Frontal cortex (tissue), 4 donors: ENCODE data around the gene KRTAP5-11. TPM values are rescaled to one million over a fixed set of nuclear protein-coding genes. Genes with fewer than 3 reads are reported as not detected.
"Not testable (repeated sequence)": the region's sequence is repeated elsewhere in the genome, so short reads cannot be mapped to it uniquely, and the experiment has no call there.

ENCODE experiments used
- DNase-seq, 2 donors: peaks; one replicate each; pipeline ENCODE4 v3.0.0; 2012; ENCODE audit warnings: low spot score in 2 of 2
- FAIRE-seq: peaks from 2 replicates; lab custom pipeline; 2012; peaks lifted over from hg19 to GRCh38; lab: Jason Lieb, UNC
- total RNA-seq: library from RNA; depleted of rRNA; stranded (reverse); fragments of >200 nt; gene quantifications from one replicate; pipeline ENCODE4 v1.2.3, GENCODE V29; 2014
- donor health status: control.
- donor health status: control.
- donor health status: control.

KRTAP5-11 gene
- total RNA-seq, 1 donor from 2014 or later, result not detected

DNA sequence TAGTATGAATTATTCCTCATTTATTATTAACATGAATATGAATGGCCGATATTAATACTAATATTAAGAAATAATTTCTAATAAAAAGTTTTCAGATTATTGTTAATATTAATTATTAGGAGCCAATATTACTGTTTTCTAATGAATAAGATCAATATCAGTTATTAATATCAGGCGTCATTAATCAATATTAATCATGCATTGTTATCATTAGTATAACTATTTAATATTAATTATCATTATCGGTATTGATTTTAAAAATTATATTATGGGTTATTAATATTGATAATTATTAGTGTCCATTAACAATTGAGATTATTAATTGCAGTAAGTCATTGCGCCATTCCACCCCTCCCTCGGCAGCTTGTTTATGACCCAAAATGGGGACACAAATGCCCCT lies 3.0 kb upstream of the KRTAP5-11 start:
- FAIRE-seq, result peak; percentile 52
- not testable (repeated sequence) for DNase-seq

DNA sequence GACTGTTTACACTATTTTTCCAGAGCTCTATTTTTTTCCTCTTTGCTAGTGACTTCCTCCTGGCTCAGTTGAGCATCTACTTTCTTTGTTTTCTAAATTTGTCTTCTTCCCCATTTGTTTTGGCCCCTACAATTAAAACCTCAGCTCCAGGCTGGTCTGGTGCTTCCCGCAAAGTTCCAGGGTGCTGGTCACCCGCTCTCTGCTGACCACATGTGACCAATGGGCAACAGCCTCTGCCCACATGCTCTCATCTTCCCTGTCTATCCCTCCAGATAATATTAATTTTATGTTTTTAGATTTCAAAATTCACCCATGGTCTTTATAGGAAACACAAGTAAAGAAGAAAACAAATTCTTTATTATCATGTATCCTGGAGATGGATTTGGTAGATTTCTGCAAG lies 294 bp upstream of the KRTAP5-11 start:
- FAIRE-seq, DNase-seq: not testable (repeated sequence)

DNA sequence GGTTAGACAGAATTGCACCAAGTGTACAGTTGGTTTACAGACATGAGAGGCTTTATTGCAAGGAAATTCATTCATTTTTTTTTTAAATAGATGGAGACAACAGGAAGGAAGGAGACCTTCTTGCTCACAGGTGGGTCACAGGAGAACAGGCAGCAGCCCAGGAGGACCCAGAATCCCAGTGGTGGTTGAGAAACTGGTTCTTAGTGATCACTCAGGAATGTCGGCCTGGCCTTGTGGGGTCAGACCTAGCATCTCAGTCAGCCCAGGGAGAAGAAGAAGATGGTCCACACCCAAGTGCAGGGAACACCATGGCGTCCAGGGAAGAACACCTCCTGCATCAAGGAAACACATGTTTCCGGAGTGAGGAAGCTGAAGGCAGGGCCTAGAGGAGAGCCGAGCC lies 849 bp downstream of the KRTAP5-11 start:
- DNase-seq (no peak), FAIRE-seq (no peak)

DNA sequence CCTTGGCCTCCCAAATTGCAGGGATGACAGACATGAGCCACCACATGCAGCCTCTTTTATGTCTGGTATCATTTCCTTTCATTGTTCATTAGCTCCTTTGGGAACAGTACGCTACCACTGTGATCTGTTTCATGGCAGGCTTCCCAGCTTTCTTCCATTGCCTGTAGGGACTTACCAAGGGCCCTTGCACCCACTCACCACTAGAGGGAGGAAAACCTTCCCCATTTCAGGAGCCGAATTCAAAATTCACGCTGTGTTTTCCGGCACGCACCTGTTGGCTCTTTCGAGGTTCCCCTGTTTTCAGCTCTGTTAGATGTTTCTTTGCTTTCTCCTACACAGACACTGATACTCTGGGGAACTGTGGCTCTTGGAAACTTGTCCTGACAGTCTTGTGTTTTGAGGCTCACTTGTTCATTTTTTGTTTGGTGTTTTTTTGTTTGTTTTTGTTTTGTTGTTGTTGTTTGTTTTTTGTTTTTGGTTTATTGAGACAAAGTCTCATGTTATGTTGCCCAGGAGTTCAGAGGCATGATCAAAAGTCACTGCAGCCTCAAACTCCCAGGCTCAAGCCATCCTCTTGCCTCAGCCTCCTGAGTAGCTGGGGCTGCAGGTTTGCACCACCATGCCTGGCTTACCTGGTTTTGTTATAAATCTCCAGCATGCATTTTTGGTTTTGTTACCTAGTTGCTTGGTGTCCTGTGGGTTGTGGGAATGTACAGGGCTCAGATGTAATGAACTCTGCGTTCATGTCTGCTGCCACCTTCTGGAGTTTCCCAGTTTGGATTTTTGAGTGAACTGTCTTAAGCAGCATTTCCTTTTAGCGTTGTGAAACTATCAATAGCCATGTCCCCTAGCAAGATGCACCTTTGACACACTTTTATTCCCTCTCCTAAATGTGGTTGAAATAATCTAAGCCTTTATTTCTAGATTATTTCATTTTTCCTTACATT lies 2.3 kb downstream of the KRTAP5-11 start:
- DNase-seq (peak in 1 of 2 donors; percentile 67), FAIRE-seq (no peak)

DNA sequence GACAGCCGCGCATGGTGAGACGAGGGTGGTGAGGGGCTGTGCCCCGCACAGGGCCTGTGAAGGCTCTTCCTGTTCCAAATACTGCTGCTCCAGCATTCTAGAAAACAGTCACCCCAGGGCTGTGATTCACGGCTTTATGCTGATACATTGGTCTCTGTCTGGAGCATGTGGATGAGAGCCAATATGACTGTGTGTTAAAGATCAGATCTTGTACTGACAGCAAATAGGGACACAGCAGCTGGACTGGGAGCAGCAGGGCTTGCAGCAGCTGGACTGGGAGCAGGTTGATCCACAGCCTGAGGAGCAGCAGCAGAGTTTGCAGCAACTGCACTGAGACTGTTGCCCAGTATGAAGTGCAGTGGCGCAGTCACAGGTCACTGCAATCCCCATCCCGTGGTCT lies 3.2 kb downstream of the KRTAP5-11 start:
- FAIRE-seq, DNase-seq: not testable (repeated sequence)

DNA sequence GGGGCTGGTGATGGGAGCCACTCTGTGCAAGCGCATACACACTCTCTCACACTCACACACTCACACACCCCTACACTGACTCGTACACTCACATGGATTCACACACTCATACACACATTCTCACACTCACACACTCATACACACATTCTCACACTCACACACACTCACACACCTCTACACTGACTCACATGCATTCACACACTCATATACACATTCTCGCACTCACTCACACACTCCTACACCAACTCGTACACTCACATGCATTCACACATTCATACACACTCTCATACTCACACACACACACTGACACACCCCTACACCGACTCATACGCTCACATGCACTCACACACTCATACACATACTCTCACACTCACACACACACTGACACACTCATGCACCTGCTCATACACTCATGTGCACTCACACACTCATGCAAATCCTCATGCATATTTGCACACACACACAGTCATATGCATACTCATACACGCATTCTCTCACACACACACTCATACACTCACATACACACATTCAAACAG lies 5.1 kb downstream of the KRTAP5-11 start:
- DNase-seq (no peak), FAIRE-seq (no peak)

DNA sequence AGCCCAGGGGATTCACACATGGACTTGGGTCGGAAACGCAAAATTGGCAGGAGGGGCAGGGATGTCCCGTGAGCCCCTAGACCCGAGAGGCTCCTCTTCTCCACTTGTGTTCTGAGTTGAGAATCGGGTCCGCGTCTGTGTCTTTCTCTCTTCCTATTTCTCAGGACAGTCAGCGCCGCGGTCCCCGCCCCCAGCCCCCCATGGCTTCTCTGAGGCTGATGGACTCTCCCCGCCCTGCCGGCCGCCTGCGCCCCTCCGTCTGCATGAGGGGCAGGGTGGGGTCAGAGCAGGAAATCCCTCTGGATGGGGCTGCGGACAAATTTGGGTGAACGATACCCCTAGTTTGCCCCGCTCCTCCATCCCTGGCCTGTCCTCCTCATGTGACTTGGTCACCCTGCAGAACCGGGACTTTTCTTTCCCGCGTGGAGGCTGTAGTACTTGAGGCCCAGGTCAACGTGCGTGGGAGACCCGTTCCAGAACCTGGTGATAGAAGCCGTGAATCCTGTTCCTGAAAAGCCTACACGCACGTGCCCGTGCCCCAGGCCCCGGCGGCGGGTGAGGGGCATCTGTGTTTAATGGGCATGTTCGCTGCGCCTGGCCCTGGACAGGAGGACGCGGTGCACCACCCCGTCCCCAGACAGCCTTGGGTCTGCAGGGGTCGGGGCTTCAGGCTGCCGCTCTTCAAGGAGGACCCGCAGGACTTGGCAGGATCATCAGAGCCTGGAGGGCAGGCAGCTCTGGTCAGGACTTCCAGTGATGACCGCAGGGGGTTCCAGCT lies 5.8 kb downstream of the KRTAP5-11 start:
- DNase-seq, FAIRE-seq: not testable (repeated sequence)

DNA sequence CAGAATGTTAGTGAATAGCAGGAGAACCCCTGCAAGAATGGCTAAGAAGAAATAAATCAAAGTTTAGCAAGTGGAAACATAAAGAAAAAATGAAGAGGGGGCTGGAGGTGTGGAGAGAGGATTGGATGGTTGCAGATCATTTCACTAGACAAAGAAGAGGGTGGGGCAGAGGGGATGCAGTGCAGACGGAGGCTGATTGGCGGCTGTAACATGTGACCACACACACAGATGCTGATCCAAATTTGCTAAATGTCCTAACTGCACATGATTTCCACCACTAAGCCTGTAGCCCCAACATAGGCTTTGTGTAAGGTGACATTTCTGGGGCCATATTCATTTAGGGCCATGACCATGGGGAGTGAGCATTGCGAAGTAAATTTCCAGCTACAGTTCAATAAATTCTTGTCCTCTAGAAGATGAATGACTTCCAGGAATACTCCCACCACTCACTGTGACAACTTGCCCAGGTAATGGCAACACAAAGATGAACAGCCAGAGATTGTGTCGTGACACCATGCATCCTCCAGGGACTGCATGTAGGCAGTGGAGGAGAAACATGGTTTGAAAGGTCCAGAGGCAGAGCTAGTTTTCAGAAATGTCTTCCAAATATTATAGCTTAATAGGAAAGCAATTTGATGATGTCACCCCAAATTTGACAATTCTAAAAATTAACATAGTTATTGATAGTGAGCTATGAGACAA lies 6.8 kb downstream of the KRTAP5-11 start:
- FAIRE-seq, result no peak
- no peak for DNase-seq

DNA sequence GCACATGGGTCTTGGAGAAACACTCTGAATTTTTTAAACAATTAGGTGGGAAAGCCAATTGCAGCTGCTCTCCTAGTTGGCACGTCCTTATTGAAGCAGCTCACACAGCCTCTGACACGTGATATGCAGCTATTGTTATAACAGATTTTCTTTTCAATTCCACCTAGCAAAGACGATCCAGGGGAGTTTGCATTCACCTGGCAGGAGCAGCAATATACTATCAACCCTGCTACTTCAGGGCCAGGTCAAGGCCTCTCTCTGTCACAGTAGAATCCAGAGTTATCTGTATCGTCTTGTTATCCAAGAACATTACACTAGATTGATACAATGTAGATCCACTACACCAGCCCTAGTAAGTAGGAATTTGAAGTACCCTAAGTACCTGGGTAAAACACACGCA lies 8.3 kb downstream of the KRTAP5-11 start:
- DNase-seq (no peak), FAIRE-seq (no peak)

DNA sequence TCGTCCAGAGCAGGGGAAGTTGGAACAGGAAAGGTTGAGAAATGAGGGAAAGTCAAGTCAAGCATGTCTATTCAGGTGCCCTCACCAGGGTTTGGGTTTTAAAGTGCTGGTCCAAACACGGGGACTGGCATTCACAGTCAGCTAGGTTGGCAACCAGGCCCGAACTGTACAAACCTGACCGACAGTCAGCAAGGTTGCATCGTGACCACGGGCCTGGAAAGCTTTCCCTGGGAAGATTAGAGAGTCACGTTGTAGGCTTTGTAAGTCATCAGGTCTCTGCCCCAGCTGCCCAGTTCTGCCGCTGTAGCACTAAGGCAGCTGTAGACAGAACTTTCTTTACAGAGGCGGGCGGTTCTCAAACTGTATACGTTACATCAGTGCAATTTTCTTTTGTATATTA lies 9.9 kb downstream of the KRTAP5-11 start:
- FAIRE-seq, result no peak
- DNase-seq, result no peak

DNA sequence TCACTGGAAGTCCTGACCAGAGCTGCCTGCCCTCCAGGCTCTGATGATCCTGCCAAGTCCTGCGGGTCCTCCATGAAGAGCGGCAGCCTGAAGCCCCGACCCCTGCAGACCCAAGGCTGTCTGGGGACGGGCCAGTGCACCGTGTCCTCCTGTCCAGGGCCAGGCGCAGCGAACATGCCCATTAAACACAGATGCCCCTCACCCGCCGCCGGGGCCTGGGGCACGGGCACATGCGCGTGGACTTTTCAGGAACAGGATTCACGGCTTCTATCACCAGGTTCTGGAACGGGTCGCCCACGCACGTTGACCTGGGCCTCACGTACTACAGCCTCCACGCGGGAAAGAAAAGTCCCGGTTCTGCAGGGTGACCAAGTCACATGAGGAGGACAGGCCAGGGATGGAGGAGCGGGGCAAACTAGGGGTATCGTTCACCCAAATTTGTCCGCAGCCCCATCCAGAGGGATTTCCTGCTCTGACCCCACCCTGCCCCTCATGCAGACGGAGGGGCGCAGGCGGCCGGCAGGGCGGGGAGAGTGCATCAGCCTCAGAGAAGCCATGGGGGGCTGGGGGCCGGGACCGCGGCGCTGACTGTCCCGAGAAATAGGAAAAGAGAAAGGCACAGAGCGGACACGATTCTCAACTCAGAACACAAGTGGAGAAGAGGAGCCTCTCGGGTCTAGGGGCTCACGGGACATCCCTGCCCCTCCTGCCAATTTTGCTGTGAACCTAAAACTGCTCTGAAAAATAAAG lies 11.4 kb downstream of the KRTAP5-11 start:
- FAIRE-seq, DNase-seq: not testable (repeated sequence)

DNA sequence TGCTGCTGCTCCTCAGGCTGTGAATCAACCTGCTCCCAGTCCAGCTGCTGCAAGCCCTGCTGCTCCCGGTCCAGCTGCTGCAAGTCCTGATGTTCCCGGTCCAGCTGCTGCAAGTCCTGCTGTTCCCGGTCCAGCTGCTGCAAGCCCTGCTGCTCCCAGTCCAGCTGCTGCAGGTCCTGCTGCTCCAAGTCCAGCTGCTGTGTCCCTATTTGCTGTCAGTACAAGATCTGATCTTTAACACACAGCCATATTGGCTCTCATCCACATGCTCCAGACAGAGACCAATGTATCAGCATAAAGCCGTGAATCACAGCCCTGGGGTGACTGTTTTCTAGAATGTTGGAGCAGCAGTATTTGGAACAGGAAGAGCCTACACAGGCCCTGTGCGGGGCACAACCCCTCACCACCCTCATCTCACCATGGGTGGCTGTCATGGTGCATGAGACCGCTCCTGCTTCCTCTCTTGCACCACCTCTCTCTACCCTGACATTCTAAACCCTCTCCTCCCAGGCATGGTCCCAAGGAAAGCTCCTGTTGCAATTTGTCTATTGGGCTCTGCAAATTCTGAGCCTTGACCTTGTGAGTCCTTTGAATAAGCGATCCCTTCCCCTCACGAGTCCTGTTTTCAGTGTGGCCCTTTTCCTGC lies 13.8 kb downstream of the KRTAP5-11 start:
- DNase-seq, result no peak
- no peak for FAIRE-seq

DNA sequence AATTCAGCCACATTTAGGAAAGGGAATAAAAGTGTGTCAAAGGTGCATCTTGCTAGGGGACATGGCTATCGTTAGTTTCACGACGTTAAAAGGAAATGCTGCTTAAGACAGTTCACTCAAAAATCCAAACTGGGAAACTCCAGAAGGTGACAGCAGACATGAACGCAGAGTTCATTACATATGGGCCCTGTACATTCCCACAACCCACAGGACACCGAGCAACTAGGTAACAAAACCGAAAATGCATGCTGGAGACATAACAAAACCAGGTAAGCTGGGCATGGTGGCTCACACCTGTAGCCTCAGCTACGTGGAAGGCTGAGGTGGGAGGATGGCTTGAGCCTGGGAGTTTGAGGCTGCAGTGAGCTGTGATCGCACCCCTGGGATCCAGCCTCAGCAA lies 15.0 kb downstream of the KRTAP5-11 start:
- FAIRE-seq, DNase-seq: not testable (repeated sequence)

DNA sequence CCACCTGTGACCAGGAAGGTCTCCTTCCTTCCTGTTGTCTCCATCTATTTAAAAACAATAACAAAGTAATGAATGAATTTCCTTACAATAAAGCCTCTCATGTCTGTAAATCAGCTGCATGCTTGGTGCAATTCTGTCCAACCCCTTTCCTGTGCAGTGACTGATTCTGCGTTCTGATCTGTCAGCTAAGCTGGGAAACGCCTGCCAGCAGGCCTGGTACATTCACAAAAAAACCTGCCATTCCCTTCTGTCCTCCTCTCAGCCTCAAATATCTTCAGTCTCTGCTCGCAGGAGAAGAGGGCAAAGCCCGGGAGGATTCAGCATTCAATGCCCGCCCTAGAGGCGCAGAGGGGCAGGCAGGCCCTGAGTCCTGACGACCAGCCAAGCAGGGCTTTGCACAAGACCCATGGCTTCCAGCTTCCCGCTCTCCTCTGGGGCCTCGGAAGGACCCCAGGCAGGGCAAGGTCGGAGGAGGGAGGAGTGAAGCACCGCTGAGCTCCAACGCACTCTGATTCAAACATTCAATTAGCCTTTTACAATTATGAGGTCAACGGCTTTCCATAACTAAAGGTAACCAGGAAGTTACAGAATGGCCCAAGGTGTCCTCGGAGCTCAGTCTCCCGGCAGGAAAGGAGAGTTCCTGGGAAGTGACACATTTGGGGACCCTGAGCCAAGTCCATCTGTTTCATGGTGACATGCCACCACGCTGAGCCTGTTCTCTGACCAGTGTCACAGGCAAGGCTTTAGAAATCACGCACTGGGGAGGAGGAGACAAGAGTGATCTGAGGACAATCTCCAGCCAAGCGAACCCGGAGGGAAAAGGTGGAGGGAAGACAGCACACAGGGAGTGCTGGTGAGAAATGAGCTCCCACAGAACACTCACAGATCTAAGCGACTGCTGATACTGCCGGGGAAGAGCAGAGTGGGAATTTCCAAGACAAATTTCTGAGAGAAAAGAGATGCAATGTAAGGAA lies 15.8 kb downstream of the KRTAP5-11 start:
- not testable (repeated sequence) for DNase-seq, FAIRE-seq

DNA sequence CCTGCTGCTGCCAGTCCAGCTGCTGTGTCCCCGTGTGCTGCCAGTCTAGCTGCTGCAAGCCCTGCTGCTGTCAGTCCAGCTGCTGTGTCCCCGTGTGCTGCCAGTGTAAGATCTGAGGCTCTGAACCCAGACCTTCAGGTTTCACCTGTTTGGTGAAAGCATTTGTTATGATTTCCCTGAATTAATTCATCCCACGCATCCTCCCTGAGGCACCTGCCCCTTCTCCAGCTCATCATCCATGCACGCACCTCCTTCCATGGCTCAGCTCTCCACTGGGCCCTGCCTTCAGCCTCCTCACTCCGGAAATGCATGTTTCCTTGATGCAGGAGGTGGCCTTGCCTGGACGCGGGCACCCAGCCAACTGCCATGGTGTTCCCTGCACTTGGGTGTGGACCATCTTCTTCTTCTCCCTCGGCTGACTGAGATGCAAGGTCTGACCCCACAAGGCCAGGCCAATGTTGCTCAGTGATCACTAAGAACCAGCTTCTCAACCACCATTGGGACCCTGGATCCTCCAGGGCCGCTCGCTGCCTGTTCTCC lies 16.5 kb downstream of the KRTAP5-11 start:
- FAIRE-seq, result no peak
- no peak for DNase-seq

DNA sequence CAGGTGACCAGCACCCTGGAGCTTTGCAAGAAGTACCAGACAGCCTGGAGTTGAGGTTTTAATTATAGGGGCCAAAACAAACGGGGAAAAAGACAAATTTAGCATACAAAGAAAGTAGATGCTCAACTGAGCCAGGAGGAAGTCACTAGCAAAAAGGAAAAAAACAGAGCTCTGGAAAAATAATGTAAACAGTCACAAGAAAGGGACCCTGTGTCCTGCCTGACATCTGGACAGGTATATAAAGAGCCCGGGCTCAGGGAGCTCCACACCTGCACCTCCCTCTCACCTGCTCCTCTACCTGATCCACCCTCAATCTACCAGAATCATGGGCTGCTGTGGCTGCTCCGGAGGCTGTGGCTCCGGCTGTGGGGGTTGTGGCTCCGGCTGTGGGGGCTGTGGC lies 17.4 kb downstream of the KRTAP5-11 start, which contains the start of gene KRTAP5-10:
TSS of gene KRTAP5-10 (plus strand) at position 301 of the 400 bp plus-strand sequence. CDS start at position 326, 25 bp downstream.
- DNase-seq (no peak), FAIRE-seq (no peak)

DNA sequence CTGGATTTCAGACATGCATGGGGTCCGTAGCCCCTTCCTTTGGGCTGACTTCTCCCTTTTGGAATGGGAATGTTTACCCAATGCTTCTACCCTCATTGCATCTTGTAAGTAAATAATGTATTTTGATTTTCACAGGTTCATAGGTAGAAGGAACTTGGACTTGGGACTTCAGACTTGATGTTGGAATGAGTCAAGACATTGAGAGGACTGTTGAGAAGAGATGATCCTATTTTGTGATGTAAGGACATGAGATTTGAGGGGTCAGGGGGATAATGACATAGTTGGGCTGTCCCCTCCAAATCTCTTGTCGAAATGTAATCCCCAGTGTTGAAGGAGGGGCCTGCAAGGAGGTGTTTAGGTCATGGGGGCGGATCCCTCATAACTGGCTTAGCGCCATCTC lies 18.2 kb downstream of the KRTAP5-11 start:
- no peak for FAIRE-seq
- DNase-seq, result no peak
